Measurements from ENCODE around the gene FTL.
"Not testable (repeated sequence)": the region's sequence is repeated elsewhere in the genome, so short reads cannot be mapped to it uniquely, and the experiment has no call there.

Gene FTL

DNA sequence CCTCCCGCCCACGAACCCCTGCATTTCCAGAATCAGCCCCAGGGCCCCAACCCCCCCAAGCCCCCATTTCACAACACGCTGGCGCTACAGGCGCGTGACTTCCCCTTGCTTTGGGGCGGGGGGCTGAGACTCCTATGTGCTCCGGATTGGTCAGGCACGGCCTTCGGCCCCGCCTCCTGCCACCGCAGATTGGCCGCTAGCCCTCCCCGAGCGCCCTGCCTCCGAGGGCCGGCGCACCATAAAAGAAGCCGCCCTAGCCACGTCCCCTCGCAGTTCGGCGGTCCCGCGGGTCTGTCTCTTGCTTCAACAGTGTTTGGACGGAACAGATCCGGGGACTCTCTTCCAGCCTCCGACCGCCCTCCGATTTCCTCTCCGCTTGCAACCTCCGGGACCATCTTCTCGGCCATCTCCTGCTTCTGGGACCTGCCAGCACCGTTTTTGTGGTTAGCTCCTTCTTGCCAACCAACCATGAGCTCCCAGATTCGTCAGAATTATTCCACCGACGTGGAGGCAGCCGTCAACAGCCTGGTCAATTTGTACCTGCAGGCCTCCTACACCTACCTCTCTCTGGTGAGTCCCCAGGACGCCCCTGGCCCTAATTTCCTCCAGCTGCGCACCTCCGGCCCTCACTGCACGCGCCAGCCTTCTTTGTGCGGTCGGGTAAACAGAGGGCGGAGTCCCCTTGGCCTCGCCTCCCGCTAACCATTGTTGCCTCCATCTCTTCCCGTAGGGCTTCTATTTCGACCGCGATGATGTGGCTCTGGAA lies at the start of gene FTL:
Gene FTL (plus strand): TSS at position 270 of the 766 bp plus-strand sequence. CDS start 199 bp downstream, at position 469.
- peak; percentile 78 for DNase-seq (ENCODE audit: low read depth)

DNA sequence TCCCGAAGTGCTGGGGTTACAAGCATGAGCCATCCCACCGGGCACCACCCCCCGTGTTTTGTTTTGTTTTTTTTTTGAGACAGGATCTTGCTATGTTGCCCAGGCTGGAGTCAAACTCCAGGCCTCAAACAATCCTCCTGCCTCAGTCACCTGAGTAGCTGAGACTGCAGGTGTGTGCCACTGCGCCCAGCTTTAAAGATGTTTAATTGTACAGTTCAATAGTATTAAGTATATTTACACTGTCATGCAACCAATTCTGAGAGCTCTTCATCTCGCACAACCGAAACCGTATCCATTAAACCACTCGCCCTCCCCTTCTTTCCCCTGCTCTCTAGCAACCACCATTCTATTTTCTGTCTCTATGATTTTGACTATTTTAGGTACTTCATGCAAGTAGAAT lies 49.4 kb upstream of the FTL start:
- no peak for DNase-seq (ENCODE audit: low read depth)

DNA sequence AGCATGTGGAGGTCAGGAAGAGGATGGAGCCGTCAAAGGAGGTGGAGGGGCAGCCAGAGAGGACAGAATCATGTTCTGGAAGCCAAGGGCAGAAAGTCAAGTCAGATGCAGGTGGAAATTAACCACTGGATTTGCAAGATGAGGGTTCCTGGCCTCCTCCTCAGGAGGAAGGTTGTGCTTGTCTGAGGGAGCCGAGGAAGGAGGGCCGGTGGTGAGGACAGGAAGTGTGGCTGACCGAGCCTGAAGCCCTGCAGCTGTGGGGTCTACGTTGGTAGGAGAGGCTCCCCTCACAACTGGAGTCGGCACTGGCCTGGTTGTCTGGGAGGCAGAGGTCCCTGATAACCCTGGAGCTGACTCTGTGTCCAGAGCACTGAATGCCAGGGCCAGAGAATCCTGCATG lies 47.0 kb upstream of the FTL start:
- DNase-seq (ENCODE audit: low read depth): no peak

DNA sequence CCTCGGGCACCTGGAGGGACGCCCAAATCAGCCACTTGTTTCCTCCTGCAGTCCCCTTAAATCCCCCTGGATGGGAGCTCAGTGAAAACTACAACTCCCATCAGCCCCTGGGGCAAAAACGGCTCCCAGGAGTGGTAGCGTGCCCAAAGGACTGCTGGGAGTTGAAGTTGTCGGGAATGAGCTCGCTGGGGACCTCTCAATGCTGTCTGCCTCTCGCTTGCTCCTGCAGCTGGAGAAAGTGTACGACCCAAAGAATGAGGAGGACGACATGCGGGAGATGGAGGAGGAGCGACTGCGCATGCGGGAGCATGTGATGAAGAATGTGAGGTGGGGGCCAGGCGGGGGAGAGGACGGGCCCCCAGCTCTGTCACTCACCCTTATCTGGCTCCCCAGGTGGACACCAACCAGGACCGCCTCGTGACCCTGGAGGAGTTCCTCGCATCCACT lies 46.3 kb upstream of the FTL start:
- DNase-seq (ENCODE audit: low read depth): no peak

DNA sequence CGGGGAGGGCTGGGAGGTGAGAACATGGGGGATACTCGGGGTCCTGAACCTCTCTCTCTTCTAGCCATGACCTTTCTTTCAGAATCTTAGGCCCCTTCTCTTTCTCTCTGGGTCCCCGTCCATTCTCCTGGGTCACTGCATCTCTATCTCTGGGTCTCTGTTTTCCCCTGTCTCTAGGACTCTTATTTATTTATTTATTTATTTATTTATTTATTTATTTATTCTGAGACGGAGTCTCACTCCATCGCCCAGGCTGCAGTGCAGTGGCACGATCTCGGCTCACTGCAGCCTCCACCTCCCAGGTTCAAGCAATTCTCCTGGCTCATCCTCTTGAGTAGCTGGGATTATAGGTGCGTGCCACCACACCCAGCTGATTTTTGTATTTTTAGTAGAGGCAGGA lies 45.8 kb upstream of the FTL start:
- DNase-seq (ENCODE audit: low read depth): not testable (repeated sequence)

DNA sequence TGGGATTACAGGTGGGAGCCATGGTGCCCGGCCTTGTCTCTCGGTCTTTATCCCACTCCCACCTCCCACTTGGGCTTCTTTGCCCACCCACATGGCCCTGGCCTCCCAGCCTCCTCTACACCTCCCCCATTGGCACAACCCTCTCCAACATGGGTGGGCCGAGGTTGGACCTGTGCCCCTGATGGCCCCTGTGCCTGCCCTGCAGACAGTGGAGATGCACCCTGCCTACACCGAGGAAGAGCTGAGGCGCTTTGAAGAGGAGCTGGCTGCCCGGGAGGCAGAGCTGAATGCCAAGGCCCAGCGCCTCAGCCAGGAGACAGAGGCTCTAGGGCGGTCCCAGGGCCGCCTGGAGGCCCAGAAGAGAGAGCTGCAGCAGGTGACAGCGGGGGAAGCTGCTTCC lies 44.2 kb upstream of the FTL start:
- DNase-seq (ENCODE audit: low read depth): no peak

DNA sequence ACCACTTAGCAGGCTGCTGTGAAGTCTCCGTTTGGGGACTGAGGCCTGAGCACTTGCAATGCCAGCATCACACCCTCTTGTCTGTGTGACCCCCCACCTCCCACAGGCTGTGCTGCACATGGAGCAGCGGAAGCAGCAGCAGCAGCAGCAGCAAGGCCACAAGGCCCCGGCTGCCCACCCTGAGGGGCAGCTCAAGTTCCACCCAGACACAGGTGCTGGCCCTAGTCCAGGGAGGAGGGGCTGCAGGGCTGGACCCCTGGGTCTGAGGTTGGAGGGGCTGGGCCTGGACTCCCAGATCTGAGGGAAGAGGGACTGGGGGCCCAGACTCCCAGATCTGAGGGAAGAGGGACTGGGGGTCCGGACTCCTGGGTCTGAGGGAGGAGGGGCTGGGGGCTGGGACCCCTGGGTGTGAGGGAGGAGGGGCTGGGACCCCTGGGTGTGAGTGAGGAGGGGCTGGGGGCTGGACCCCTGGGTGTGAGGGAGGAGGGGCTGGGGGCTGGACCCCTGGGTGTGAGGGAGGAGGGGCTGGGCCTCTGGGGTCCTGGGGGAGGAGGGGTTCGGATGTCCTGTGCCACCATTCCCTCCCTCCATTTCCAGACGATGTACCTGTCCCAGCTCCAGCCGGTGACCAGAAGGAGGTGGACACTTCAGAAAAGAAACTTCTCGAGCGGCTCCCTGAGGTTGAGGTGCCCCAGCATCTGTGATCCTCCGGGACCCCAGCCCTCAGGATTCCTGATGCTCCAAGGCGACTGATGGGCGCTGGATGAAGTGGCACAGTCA lies 43.2 kb upstream of the FTL start:
- no peak for DNase-seq (ENCODE audit: low read depth)

DNA sequence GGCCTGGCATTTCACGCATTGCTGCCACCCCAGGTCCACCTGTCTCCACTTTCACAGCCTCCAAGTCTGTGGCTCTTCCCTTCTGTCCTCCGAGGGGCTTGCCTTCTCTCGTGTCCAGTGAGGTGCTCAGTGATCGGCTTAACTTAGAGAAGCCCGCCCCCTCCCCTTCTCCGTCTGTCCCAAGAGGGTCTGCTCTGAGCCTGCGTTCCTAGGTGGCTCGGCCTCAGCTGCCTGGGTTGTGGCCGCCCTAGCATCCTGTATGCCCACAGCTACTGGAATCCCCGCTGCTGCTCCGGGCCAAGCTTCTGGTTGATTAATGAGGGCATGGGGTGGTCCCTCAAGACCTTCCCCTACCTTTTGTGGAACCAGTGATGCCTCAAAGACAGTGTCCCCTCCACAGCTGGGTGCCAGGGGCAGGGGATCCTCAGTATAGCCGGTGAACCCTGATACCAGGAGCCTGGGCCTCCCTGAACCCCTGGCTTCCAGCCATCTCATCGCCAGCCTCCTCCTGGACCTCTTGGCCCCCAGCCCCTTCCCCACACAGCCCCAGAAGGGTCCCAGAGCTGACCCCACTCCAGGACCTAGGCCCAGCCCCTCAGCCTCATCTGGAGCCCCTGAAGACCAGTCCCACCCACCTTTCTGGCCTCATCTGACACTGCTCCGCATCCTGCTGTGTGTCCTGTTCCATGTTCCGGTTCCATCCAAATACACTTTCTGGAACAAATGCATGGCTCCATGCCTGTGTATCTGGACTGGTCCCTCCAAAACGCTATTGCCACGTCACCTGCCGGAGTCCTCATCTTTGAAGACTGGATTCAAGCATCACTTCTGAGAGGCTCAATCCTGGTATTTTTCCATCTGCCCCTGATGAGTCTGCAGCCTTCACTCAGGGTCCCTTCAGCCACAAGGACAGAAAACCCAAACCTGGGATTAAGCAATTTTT lies 42.3 kb upstream of the FTL start:
- DNase-seq (ENCODE audit: low read depth): no peak

DNA sequence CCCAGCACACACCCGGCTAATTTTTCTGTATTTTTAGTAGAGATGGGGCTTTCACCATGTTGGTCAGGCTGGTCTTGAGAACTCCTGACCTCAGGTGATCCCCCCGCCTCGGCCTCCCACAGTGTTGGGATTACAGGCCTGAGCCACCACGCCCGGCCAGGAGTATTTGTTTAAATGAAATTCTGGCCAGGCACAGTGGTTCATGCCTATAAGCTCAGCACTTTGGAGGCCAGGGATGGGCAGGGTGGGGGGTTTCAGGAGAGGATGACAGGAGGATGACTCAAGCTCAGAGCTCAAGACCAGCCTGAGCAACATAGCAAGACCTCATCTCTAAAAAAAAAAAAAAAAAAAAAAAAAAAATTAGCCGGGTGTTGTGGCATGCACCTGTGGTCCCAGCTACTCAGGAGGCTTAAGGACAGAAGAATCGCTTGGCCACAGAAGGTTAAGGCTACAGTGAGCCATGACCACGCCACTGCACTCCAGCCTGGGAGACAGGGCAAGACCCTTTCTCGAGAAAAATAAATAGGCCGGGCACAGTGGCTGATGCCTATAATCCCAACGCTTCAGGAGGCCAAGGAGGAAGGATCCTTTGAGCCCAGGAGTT lies 39.8 kb upstream of the FTL start:
- no peak for DNase-seq (ENCODE audit: low read depth)

DNA sequence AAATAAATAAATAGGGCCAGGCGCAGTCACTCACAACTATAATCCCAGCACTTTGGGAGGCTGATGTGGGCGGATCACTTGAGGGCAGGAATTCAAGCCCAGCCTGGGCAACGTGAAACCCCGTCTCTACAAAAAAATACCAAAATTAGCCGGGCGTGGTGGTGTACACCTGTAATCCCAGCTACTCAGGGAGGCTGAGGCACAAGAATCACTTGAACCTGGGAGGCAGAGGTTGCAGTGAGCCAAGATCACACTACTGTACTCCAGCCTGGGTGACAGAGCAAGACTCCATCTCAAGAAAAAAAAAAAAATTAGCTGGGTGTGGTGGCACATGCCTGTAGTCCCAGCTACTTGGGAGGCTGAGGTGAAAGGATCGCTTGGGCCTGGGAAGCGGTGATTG lies 39.2 kb upstream of the FTL start:
- not testable (repeated sequence) for DNase-seq (ENCODE audit: low read depth)

DNA sequence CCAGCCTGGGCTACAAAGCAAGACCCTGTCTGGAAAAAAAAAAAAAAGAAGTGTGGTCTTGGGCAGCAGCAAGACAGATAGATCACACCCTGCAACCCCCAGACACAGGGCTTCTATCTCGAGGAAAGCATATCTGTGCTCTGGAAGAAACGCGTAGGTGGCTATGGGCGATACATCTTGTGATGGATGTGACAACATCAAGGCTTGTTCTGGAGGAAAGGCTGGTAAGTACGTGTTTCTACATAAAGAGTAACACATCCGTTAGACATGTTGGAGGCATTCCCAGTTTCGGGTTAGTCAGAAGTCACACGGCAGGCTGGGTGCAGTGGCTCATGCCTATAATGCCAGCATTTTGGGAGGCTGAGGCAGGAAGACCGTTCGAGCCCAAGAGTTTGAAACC lies 38.2 kb upstream of the FTL start:
- DNase-seq (ENCODE audit: low read depth): peak; percentile 87

DNA sequence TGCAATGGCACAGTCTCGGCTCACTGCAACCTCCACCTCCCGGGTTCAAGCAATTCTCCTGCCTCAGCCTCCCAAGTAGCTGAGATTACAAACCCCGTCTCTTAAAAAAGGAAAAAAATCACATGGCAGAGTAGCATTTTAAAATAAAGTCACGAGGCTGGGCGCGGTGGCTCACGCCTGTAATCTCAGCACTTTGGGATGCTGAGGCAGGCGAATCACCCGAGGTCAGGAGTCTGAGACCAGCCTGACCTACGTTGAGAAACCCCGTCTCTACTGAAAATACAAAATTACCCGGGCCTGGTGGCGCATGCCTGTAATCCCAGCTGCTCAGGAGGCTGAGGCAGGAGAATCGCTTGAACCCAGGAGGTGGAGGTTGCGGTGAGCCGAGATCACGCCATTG lies 37.4 kb upstream of the FTL start:
- not testable (repeated sequence) for DNase-seq (ENCODE audit: low read depth)

DNA sequence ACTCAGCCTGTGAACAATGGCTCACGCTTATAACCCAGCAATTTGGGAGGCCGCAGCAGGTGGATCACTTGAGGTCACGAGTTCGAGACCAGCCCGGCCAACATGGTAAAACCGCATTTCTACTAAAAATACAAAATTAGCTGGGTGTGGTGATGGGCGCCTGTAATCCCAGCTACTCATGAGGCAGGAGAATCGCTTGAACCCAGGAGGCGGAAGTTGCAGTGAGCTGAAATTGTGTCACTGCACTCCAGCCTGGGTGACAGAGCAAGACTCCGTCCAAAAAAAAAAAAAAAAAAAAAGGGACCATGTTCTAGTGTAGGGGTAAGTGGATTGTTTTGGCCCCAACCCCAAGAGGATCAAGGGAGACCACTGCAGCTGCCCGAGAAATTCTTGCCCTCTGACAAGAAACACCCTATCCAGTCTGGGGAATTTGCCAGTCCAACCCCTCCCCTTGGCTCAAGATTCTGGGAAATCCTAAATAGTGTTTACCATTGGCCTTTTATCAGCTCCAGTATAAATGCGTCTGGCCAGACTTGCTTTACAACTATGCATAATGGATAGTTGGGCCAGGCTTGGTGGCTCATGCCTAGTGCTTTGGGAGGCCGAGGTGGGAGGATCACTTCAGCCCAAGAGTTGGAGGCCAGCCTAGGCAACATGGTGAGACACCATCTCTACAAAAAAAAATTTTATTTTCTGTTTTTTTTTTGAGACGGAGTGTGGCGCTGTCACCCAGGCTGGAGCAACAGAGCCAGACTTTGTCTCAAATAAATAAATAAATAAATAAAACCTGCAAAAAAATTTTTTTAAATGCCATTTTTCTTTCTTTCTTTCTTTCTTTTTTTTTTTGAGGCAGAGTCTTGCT lies 36.7 kb upstream of the FTL start:
- DNase-seq (ENCODE audit: low read depth): no peak

DNA sequence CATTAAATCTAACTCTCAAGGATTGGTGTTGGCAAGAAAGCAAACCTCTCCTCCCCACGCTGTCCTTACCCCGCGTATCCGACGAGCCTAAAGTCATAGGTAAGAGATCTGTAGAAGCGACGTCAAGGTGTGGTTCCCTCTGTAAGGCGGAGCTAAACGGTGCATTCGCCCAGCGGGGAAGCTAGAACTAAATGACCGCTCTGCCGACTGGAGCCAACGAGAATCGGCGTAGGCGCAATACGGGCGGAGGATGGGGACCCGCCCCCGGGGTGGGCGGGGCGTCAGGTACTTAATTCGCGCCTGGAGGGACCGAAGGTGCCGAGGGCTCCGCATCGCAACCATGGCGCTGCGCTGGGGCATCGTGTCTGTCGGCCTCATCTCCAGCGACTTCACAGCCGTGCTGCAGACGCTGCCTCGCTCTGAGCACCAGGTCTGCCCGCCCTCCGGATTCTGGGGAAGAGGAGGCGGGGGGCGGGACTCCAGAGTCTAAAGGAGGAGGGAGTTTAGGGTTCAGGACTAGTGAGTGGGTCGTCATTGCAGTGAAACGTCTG lies 31.7 kb upstream of the FTL start, which contains the start of gene DHDH:
Gene DHDH (plus strand): TSS at position 318 of the 551 bp plus-strand sequence. CDS start 23 bp downstream, at position 341.
- DNase-seq (ENCODE audit: low read depth): no peak

DNA sequence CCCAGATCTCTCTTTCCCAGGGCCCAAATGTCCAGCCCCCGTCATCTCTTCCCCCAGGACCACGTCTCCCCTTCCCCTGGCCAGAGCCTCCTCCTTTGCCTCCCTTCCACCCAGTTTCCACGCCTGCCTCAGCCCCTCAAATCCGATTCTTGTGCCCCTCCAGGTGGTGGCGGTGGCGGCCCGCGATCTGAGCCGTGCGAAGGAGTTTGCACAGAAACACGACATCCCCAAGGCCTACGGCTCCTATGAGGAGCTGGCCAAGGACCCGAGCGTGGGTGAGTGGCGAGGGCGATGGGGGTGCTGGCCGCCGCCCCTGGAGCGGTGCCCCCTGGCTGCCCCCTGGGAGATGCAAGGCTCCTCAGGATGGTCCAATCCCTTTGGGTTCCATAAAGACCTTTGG lies 30.3 kb upstream of the FTL start:
- DNase-seq (ENCODE audit: low read depth): no peak

DNA sequence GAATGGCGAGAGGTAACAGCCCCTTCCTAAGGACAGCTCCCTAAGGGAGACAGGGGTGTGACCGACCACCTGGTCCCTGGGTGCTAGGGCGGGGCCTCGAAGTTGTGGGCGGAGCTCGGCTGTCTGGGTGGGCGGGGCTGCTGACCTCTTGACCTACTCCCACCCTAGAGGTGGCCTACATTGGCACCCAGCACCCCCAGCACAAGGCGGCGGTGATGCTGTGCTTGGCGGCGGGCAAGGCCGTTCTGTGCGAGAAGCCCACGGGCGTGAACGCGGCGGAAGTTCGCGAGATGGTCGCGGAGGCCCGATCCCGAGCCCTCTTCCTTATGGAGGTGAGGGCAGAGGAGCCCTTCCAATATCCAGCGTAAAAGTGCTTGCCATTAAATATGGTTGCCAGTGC lies 29.2 kb upstream of the FTL start:
- no peak for DNase-seq (ENCODE audit: low read depth)

DNA sequence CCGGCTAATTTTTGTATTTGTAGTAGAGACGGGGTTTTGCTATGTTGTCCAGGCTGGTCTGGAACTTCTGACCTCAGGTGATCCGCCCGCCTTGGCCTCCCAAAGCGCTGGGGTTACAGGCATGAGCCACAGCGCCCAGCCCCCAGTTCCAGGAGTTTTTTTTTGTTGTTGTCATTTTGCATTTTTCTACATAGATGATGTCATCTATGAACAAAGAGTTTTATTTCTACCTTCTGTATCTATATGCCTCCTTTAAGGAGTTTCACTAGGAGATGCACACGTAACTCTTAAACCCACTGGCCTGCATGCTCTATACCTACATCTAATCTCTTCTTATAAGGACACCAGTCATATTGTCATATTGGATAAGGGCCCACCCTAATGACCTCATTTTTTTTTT lies 26.9 kb upstream of the FTL start:
- no peak for DNase-seq (ENCODE audit: low read depth)

DNA sequence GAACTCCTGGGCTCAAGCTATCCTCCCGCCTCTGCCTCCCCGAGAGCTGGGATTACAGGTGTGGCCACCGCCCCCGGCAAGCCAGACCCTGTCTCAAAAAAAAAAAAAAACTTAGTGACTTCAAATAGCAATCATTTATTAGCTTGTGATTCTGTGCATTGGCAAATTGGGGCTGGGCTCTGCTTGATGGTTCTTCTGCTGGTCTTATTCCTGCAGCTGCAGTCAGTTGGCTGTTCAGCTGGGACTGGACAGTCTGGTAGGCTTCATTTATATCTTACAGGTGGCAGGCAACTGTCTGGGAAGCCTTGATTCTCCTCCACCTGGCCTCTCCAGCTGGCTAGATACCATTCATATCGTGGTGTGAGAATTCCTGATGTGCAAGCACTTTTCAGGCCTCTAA lies 24.2 kb upstream of the FTL start:
- no peak for DNase-seq (ENCODE audit: low read depth)

DNA sequence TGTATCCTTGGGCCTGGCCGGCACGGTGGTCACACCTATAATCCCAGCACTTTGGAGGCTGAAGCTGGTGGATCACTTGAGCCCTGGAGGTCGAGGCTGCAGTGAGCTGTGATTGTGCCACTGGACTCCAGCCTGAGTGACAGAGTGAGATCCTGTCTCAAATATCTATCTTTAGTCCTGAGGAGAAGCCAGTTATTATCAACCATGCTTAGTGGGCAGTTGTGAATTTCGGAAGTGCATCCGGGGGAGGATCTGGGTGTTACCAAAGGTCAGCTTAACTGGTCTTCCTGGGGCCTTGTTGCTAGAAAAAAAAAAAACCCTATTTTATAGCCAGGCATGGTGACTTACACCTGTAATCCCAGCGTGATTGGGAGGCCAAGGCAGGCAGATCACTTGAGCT lies 22.0 kb upstream of the FTL start:
- no peak for DNase-seq (ENCODE audit: low read depth)

DNA sequence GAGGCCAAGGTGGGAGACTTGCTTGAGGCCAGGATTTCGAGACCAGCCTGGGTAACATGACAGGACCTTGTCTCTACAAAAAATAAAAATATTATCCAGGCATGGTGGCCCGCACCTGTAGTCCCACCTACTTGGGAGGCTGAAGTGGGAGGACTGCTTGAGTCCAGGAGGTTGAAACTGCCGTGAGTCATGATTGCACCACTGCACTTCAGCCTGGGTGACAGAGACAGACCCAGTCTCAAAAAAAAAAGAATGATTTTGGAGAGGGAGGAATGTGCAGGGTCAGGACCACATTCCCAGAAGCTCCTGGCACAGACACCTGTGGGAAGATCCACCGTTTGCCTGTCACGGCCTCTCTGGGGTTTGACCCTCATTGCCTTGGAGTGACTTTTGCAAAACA lies 19.7 kb upstream of the FTL start:
- no peak for DNase-seq (ENCODE audit: low read depth)

DNA sequence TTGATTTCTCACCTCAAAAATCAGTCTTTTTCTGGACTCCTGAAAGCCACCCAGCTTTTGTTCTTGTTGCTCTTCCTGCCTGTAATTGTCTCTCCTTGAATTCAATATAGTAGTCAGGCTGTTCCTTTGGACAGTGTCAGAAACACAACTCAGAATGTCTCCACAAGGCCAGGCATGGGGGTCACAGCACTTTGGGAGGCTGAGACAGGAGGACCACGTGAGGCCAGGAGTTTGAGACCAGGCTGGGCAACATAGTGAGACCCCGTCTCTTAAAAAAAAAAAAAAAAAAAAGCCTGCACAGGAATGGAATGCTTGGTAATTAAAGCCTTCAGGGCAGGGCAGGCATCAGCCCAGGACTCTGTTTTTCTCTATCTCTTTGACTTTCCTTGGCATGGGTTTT lies 19.3 kb upstream of the FTL start:
- DNase-seq (ENCODE audit: low read depth): no peak

Measured in HS-5 (cell line).